GM18873 (cell line): ENCODE measurements around the gene CEMP1.

ENCODE experiments used
- ATAC-seq: cut with Tn5 transposase; IDR thresholded peaks from one replicate; pipeline ENCODE4 v1.9.1; 2021; ENCODE audit warnings: mild to moderate bottlenecking, moderate library complexity, moderate number of reproducible peaks; ENCODE audit not compliant: unreplicated experiment, low FRiP score

CEMP1 gene

DNA sequence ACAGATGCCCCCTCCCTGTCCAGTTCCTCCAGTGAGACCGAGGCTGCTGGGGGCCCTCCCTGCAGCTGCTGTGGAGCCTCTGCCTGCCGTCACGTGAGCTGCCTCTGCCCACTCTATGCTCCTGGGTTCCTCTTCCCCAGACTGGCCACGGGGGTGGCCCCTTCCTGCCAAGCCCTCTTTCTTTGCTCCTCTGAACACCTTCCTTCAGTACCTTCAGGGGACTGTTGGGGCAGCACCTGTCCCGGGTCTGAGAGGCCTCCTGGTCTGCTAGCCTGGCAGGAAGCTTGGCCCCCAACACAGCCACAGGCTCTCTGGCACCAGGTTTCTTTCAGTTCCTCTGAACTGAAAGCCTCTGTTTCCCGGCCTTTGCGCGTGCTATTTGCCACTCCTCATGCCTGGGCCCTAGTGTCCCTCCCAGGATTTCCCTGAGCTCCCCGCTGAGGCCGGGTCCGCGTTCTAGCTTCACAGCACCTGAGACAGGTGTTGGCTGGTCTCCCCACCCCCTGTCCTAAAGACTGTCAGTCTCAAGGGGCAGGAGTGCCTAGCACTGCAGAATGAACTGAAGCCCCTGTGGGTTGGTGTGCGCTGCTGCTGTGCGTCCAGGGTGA lies 24.1 kb downstream of the CEMP1 start:
- peak; percentile 45 for ATAC-seq

DNA sequence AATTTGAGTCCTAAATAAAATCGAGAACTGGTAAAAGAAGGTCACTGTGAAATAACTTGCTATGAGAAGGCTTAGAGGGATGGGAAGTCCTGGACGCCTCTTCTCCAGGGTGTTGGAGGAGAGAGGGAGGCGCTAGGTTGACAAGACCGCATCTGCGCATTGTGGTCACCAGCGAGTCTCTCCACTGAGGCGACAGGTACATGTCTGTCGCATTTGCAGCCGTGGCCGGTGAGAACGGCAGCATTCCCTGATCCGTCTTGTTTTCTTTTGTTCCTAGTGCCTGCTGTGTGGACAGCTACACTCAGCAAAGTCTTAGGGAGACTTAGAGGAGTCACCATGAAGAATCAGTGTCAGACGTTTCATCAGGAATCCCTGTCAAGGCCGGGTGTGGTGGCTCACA lies 25.5 kb downstream of the CEMP1 start:
- no peak for ATAC-seq

DNA sequence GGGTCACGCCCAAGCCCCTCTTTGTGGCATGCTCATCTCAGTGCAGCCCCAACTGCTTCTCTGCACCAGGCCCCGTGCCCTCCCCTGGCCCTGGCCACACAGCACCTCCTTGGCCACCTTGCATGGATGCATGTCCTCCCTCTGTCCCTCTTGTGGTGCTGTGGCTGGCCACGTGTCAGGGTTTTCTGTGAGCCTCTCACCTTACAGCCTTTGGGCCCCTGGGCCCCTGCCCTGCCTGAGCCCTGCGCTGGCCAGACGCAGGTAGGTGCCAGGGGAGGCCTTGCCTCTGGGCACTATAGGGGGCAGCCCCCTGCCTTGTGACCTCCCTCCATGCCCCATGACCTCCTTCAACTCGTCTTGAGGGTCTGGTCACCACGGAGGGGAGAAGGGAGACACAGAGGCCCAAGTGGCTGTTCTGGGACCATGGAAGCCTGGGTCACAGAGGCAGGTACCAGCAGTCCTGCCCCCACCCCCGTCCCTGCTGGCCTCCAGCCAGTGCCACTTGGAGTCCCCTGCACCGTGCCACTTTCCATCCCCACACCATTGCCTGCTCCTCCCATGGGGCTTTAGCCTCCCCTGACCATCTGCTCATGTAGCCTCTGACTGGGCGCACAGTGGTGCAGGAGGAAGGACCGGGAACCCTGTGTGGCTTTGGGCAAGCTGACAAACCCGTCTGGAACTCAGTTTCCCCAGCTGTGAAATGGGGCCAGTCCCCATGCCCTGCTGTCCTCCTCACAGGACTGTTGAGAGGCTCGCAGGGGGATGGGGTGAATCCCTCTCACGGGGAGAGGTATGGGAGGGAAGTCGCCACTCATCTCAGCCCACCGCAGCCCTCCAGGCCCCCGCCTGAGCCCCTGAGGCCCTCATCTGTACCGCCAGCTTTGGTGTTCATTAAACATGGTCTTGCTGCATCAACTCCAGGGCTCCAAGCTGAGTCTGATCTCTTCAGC lies 29.0 kb downstream of the CEMP1 start:
- no peak for ATAC-seq

DNA sequence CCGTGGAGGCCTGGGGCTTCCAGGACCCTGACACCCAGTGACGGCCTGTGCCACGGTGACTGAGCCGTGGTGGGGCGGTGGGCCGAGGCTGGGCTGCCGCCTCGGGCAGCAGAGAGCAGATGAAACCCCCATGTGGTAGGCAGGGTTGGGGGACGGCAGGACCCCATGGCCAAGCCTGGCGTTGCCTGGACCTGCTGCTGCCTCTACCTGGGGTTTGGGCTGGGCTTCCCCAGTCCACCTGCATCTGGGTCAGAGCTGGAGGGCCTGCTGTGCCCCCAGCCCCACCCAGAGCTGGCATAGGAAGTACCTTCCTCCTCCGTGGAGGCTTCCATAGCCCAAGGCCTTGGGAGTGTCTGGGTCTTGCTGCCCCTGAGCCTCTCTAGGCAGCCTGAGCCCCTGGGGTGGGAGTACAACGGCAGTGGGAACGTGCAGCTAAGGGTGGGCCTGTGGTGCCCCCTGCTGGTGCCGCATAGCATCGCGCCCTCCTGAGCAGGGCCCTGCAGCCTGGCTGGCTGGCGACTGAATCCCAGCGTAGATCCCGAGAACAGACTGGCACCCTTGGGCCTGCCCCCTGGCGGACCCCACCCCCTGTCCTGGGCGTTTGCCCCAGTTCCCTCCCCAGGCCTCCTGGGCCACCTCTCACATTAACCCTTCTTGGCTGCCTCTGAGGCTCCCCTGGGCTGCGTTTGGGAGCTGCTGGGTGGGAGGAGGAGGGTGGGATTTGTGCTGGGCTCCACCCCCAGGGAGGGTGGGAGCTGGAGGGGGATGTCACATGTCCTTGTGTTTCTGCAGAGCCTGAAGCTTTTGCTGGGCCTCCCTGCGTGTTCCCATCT lies 30.1 kb downstream of the CEMP1 start:
- no peak for ATAC-seq

DNA sequence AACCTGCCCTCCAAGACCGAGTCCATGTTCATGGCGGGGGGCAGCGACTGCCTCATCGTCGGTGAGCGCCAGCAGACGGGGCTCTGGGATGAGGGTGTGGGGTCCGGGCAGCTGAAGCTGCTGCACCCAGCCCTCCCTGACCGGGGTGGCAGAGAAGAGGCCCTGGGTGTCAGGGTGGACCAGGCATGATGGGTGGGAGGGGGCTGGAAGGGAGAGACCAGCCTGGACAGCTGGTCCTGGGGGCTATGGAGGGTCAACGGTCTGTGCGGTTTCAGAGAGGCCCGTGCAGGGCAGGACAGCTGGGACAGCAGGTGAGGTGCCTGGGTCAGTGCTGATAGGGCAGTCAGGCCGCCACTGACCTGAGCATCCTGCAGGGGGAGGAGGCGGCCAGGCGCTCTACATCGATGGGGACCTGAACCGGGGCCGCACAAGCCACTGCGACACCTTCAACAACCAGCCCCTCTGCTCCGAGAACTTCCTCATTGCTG lies 30.7 kb downstream of the CEMP1 start:
- no peak for ATAC-seq

DNA sequence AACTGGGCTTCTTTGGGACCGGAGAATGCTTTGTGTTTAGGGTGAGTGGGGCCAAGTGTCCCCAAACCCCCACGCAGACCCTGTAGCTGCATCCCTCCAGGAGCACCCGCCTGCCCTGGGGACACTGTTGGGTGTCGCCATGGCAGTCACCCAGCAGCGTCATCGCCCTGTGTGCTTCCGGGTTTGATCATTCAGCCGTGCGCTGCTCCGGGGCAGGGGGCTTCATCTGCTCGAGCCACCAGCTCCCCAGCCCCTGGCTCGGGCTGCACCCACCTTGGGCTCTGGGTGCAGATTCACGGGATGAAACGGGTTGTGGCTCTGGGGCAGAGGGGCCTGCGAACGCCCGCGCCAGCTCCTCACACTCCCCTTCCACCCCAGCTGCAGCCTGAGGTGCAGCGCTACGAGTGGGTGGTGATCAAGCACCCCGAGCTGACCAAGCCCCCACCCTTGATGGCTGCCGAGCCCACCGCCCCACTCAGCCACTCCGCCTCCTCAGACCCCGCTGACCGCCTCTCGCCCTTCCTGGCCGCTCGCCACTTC lies 31.2 kb downstream of the CEMP1 start:
- no peak for ATAC-seq

DNA sequence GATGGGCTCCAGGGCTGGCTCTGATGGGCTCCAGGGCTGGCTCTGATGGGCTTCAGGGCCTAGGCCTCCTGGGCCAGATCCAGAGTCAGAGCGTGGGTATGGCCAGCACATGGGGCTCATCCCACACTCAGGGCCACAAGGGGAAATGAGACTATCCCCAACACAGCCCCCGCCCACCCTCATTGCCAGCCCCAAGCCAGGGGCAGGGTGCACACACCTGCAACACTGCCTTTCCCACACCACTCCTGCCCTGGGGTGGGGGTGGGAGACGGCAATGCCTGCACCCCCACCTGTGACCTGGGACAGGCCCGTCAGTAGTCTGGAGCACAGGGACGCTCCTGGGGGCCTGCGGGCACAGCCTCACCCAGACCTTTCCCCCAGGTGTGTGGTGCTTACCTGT lies 31.8 kb downstream of the CEMP1 start:
- no peak for ATAC-seq

DNA sequence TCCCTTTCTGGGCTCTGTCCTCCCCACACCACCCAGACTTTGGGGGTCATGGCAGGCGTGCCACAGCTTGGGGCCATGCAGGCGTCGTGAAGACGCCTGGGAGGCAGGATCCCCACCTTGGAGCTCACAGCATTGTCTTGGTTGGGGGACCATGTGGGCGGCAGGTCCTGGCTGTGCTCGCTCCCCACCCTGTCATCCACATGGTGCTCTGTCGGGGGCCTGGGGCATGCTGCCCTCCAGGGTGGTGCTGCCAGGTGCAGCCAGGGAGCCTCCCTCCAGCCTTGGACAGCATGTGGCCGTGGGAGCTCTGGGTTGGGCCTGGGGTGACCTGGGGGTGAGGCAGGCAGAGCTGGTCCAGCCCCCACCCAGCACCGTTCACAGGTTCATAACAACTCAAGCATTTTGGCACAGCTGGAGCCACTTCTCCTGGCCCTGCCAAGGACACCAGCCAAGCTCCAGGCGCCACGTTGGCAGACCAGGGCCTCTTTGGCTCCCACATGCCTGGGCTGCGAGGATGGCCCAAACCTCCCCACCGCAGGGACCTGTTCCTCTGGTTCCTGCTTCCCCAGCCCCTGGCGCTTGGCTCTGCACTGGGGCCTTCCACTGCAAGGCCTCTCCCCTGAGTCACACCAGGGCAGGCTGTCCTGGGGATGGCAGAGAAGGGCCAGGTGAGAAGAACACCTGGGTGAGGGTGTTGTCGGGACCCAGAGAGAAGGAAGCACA lies 32.5 kb downstream of the CEMP1 start:
- no peak for ATAC-seq

DNA sequence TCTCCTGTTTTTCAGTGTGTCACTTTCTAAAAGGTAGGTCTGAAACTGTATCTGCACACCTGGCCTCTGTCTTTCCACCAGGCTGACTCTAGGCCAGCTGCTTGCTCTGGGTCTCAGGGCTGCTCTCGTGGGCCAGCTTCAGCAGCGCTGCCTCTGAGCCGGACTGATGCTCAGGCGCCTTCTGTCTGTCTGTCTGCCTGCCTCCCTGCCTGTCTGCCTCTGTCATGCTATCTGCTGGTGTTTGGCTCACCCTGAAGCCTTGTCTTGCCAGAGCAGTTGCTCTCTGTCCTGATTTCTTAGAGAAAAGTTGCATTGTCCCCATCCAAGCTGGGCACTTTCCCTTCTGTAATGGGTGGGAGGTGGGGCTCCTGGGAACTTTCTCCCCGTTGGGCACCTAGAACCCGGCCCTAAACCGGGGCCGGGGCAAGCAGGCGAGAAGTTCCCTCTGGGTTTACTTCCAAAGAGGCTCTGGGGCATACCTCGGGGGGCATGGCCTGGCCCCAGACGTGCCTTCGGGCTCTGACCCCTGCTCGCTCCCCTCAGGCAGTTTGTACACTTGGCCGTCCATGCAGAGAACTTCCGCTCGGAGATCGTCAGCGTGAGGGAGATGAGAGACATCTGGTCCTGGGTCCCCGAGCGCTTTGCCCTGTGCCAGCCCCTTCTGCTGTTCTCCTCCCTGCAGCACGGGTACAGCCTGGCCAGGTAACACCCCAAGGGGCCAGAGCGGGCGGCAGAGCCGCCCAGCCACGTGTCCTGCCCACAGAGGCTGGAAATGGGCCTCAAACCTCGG lies 33.3 kb downstream of the CEMP1 start:
- ATAC-seq: no peak

DNA sequence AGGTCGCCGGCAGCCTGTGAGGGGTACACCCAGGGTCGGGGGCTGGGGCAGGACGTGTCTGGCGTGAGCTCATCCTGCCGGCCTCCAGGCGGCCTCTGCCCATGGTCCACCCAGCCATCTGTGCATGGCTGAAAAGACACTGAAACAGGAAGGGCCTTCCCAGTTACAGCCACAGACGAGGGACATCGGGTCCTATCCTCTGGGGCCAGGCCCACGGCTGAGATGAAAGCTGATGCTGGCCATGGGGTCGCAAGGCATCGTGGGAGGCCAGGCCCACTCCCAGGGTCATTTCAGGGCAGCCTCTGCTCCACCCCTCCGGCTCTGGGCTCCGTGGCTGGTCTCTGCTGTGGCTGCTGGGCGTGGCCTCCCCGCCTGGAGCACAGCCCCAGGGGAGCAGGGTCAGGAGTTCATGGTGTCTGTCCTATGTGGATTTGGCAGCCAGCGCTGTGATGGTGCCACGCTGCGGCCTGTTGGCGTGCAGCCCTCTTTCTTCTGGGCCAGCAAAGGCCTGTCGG lies 34.0 kb downstream of the CEMP1 start:
- no peak for ATAC-seq

DNA sequence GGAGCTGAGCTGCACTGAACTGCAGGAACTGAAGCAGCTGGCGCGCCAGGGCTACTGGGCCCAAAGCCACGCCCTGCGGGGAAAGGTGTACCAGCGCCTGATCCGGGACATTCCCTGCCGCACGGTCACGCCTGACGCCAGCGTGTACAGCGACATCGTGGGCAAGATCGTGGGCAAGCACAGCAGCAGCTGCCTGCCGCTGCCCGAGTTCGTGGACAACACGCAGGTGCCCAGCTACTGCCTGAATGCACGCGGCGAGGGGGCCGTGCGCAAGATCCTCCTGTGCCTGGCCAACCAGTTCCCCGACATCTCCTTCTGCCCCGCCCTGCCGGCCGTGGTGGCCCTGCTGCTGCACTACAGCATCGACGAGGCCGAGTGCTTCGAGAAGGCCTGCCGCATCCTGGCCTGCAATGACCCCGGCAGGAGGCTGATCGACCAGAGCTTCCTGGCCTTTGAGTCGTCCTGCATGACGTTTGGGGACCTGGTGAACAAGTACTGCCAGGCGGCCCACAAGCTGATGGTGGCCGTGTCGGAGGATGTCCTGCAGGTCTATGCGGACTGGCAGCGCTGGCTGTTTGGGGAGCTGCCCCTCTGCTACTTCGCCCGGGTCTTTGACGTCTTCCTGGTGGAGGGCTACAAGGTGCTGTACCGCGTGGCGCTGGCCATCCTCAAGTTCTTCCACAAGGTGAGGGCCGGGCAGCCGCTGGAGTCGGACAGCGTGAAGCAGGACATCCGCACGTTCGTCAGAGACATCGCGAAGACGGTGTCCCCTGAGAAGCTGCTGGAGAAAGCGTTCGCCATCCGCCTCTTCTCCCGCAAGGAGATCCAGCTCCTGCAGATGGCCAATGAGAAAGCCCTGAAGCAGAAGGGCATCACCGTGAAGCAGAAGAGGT lies 34.7 kb downstream of the CEMP1 start:
- no peak for ATAC-seq

DNA sequence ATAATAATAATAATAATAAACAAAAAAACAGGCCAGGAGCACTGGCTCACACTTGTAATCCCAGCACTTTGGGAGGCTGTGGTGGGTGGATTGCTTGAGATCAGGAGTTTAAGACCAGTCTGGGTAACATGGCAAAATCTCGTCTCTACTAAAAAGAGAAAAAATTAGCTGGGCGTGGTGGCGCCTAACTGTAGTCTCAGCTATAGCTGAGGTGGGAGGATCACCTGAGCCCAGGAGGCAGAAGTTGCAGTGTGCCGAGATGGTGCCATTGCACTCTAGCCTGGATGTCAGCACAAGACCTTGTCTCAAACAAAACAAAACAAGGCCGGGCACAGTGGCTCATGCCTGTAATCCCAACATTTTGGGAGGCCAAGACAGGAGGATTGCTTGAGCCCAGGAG lies 36.2 kb downstream of the CEMP1 start:
- no peak for ATAC-seq

DNA sequence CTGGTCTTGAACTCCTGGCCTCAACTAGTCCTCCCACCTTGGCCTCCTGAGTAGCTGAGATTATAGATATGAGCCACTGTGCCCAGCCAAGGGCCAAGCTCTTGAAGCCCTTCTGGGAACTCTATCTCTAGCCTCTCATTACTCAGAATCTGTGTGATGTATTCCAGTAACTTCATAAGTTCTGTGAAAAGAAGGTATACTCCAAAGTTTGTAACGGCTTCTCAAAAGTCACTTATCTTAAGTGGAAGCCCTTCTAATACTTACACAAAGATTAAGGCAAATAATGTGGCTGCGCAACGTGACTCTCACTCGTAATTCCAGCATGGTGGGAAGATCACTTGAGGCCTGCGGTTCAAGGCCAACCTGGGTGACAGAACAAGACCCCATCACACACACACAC lies 36.6 kb downstream of the CEMP1 start:
- no peak for ATAC-seq

DNA sequence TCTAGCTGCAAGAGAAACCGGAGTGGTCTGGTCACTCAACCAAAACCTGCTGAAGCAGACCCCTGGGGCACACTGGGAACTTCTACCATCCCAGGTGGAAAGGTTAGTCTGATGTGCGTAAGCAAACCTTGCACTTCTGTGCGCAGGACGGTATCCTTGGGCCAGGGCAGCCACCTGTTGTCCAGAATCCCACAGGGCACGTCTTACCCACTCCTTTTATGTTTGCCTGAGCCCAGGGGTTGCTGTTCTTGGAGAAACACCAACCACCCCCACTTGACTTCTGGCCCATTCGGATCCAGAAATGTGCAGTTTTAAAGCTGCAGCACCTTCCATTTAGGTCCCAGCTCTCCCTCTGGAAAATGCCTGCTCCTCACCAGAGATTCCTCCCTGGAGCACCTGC lies 37.6 kb downstream of the CEMP1 start:
- ATAC-seq: no peak

DNA sequence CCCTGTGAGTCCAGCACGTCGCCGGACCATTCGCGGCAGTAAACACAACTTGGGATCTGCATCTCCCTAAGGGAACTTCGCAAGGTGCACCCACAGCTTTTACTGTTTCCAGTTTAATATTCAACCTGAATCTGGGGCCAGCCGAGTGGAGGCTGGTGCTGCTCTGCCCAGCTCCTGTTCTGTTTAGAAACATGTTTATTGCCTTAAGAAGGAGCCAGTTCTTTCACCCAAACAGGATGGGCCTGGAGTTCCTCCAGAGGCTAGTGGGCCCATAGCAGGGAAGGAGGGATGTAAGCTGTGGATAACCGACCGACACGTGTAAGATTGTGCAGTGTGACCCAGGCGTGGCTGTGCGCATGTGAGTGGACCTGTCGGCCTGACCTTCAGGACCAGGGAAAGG lies 38.9 kb downstream of the CEMP1 start:
- ATAC-seq: no peak

DNA sequence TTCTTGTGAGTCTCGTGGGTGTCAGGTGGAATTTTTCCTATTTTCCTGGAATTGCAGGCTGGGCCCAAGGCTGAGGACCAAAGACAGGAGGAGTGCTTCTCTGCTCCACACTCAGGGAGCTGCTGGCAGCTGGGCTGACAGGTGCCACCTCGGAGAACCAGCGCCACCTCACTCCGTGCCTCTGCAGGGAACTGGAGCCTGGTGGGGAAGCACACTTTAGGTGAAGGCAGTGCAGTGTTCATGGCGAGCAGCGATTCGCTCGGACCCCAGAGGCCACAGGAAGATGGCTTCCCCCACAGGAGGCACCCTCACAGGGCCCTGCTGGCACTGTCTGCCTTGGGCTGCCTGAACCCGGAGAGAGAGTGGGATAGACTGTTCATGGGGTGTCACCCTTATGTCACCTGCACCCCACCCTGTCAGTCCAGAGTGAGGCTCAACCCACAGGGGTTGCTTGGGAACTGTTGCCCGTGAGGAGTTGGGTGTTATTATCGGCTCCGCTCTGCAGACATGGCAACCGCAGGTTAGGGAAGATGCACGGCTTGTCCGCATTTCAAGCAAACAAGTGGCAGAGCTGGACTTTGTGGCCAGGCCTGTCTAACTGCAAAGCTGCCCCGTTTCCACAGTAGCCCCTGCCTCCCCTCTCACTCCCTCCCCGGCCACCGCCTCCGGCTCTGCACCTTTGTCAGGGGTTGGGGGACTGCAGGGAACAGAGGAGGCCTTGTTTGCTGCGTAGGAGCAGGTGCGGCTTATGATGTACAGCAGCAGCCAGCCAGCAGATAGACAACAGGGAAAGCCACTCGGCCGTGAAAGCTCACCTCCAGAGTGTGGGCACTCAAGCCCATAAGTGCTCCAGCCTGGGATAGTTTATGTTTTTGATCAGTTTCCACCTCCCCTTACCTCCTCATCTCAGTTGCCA lies 40.8 kb downstream of the CEMP1 start:
- no peak for ATAC-seq

DNA sequence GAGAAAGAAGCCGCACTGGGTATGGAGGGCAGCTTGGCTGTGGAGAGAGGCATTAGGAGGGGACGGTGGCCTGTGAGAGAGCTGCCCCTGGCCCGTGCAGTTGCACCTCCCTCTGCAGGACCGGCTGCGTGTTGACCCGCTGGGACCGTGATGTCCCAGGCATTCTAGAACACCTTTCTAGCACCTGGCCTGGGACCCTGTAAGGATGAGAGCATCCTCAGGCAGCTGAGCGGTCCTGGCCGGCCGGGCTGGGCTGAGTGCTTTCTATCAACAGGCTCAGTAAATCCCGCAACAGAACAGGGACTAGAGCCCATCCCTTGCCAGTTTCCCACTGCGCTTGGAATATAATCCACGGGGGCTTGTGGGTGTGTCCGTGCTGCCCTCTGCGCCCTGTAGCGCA lies 41.6 kb downstream of the CEMP1 start:
- ATAC-seq: no peak
